Hematopoietic multipotent progenitor cell treated with erythropoietin and hydrocortisone succinate and interleukin-3 and kit ligand, for 6 days (in vitro differentiated cells): ENCODE data around the gene ZNHIT3.
"Not testable (repeated sequence)": the region's sequence is repeated elsewhere in the genome, so short reads cannot be mapped to it uniquely, and the experiment has no call there.

Source experiments
- DNase-seq: peaks from one replicate; pipeline ENCODE4 v3.0.0-alpha.2; 2015

Gene ZNHIT3

GRCh38 chr17:36485027-36485426, 1.5 kb upstream of the ZNHIT3 start:
- no peak for DNase-seq

GRCh38 chr17:36485805-36486203, 677 bp upstream of the ZNHIT3 start:
- no peak for DNase-seq

- no peak for DNase-seq
Observed at GRCh38 chr17:36493956-36494355, 7.5 kb downstream of the ZNHIT3 start.

- no peak for DNase-seq
Observed at GRCh38 chr17:36494674-36495073, 8.2 kb downstream of the ZNHIT3 start.

- no peak for DNase-seq
Observed at GRCh38 chr17:36495076-36495578, 8.6 kb downstream of the ZNHIT3 start.

- DNase-seq, result no peak
Observed at GRCh38 chr17:36496018-36496789, 9.7 kb downstream of the ZNHIT3 start.

- no peak for DNase-seq
Observed at GRCh38 chr17:36498155-36498554, 11.7 kb downstream of the ZNHIT3 start.

- no peak for DNase-seq
Observed at GRCh38 chr17:36498560-36499300, 12.2 kb downstream of the ZNHIT3 start.

- no peak for DNase-seq
Observed at GRCh38 chr17:36500745-36501225, 14.3 kb downstream of the ZNHIT3 start.

- DNase-seq, result no peak
Observed at GRCh38 chr17:36501351-36501750, 14.9 kb downstream of the ZNHIT3 start.

GRCh38 chr17:36501963-36502362, 15.5 kb downstream of the ZNHIT3 start:
- no peak for DNase-seq

- no peak for DNase-seq
Observed at GRCh38 chr17:36503456-36504155, 17.1 kb downstream of the ZNHIT3 start.

- DNase-seq, result no peak
Observed at GRCh38 chr17:36504156-36504545, 17.7 kb downstream of the ZNHIT3 start.

- no peak for DNase-seq
Observed at GRCh38 chr17:36505171-36505570, 18.7 kb downstream of the ZNHIT3 start.

GRCh38 chr17:36506249-36506826, 19.9 kb downstream of the ZNHIT3 start:
- no peak for DNase-seq

GRCh38 chr17:36506831-36507230, 20.4 kb downstream of the ZNHIT3 start:
- DNase-seq, result no peak

GRCh38 chr17:36507266-36507665, 20.8 kb downstream of the ZNHIT3 start:
- DNase-seq, result no peak

- DNase-seq, result not testable (repeated sequence)
Observed at GRCh38 chr17:36508439-36508838, 22.0 kb downstream of the ZNHIT3 start.

- DNase-seq, result no peak
Observed at GRCh38 chr17:36509272-36509985, 22.9 kb downstream of the ZNHIT3 start.

GRCh38 chr17:36510636-36511035, 24.2 kb downstream of the ZNHIT3 start:
- no peak for DNase-seq

GRCh38 chr17:36511216-36511615, 24.7 kb downstream of the ZNHIT3 start:
- DNase-seq, result no peak

- no peak for DNase-seq
Observed at GRCh38 chr17:36512641-36513040, 26.2 kb downstream of the ZNHIT3 start.
